Peyer's patch (tissue), 4 donors: ENCODE results near the gene VPS13C.

Source experiments
- POLR2A ChIP-seq, 2 donors: fragments of 450-650 bp; IDR thresholded peaks; one replicate each; pipeline ENCODE4 v1.5.1; 2017; ENCODE audit warnings: antibody characterized with exemption in 2 of 2, mild to moderate bottlenecking in 2 of 2, moderate library complexity in 2 of 2
- TF ChIP-seq, protein P1 (sequence below), 6 experiments: fragments of 450-650 bp in 4 of 6; fragments of 200-600 bp in 2 of 6; sonication (generic) in 1 of 6; IDR thresholded peaks; one replicate each; pipeline ENCODE4 v1.5.1; 2017 to 2019; ENCODE audit warnings: antibody characterized with exemption in 6 of 6, mild to moderate bottlenecking in 3 of 6, moderate library complexity in 1 of 6

DNA sequence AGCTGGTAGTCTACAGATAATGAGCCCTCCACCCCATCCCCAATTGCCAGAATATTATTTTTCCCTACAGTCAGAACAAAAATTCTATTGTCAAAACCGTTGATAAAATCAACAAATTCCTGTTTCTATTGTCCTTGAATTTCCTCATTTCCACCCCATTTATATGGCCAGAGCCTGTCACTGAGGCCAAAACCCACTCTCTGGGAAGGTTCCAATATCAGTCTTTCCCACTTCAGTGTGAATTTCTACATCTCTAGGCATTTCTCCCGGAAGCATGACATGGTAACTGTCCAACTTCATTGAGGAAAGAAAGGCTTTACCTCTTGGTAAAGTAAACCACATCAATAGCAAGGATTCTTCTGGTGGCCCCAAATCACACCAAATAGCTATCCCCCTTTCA, 48.2 kb upstream of the VPS13C start:
- TF ChIP-seq, protein P1, sequence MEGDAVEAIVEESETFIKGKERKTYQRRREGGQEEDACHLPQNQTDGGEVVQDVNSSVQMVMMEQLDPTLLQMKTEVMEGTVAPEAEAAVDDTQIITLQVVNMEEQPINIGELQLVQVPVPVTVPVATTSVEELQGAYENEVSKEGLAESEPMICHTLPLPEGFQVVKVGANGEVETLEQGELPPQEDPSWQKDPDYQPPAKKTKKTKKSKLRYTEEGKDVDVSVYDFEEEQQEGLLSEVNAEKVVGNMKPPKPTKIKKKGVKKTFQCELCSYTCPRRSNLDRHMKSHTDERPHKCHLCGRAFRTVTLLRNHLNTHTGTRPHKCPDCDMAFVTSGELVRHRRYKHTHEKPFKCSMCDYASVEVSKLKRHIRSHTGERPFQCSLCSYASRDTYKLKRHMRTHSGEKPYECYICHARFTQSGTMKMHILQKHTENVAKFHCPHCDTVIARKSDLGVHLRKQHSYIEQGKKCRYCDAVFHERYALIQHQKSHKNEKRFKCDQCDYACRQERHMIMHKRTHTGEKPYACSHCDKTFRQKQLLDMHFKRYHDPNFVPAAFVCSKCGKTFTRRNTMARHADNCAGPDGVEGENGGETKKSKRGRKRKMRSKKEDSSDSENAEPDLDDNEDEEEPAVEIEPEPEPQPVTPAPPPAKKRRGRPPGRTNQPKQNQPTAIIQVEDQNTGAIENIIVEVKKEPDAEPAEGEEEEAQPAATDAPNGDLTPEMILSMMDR (IDR thresholded peaks at IDR 0.05): no peak
- no peak for TF ChIP-seq POLR2A (IDR thresholded peaks at IDR 0.05)
